Muscle of leg (tissue), 11 donors: ENCODE results near the gene RPP40. TPM values are rescaled to one million over a fixed set of nuclear protein-coding genes. Genes with fewer than 3 reads are reported as not detected.

Experiments used
- DNase-seq: peaks from one replicate; pipeline ENCODE4 v3.0.0; 2013
- H3K27ac ChIP-seq: one replicate; pipeline ENCODE4 v1.5.1; 2013; ENCODE audit warnings: mild to moderate bottlenecking, low read length, control low read depth
- H3K27me3 ChIP-seq: one replicate; pipeline ENCODE4 v1.6.1; 2013; ENCODE audit warnings: low read length; ENCODE audit not compliant: control insufficient read depth, insufficient read depth
- H3K36me3 ChIP-seq: one replicate; pipeline ENCODE4 v1.6.1; 2013; ENCODE audit warnings: low read length; ENCODE audit not compliant: control insufficient read depth, insufficient read depth
- H3K4me1 ChIP-seq: one replicate; pipeline ENCODE4 v1.6.1; 2013; ENCODE audit warnings: low read length; ENCODE audit not compliant: control insufficient read depth, insufficient read depth
- H3K4me3 ChIP-seq: one replicate; pipeline ENCODE4 v1.5.1; 2013; ENCODE audit warnings: low read length, control low read depth
- H3K9me3 ChIP-seq: replicated peaks from 2 replicates; pipeline ENCODE4 v1.6.1; 2013; ENCODE audit warnings: low read depth, low read length; ENCODE audit not compliant: control insufficient read depth
- WGBS: methylation state at CpG from one replicate; pipeline ENCODE4 v1.1.5; 2013; ENCODE audit warnings: missing lambda C conversion rate; ENCODE audit not compliant: insufficient coverage; 5-methylcytosine and 5-hydroxymethylcytosine counted together
- polyA plus RNA-seq, 8 donors: library from polyadenylated mRNA; unstranded; fragments of 120-200 nt; gene quantifications; one replicate each; pipeline versions ENCODE4 v1.2.1 to v1.2.3, GENCODE V29; 2013; ENCODE audit warnings: inconsistent platforms in 1 of 8, low replicate concordance in 1 of 8; ENCODE audit not compliant: insufficient read length in 8 of 8, insufficient read depth in 1 of 8
- total RNA-seq: library from RNA; stranded (reverse); fragments of 120-200 nt; gene quantifications from one replicate; pipeline ENCODE4 v1.2.4, GENCODE V29; 2013

Gene RPP40
- total and polyA plus RNA-seq, 9 donors = 10.0 to 17.2 (median 13.2) TPM

DNA sequence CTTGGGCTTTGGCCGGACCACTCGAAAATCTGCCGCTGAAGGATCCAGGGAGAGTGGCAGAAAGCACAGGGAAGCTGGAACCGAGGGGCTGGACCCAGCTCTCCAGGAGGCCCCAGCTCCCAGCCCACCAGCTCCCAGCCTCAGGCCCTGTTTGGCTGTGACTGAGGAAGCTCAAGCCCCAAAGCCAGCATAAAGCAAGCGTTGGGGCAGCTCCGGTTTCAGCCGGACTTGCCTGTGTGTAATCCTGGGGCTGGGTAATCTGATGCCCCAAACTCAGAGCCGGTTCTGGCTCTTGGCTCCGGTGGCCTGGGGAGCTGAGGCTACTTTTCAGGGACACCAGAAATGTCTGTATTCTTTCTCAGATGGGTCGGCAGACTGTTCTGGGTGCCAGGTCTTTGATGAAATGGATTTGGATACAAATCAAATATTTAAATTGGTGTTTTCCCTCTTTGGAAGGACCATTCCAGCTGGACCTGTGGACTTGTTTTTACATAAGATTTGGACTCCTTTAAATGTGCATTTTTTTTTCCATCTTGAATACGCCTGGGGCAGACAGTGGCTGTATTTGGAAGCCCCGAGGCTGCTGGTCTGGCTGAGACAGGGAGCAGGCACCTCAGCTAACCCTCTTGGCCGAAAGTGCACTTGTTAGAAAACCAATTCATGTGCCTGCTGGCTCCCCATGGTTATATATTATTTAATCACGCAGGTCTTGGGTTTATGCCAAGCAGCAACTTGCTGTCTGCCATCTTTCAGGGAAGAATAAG is 29.7 kb downstream of the RPP40 start:
- Histone ChIP-seq H3K4me3 (no peak overlapping the region), H3K27ac (peak overlapping the region; percentile 78), H3K9me3 (peaks cover 13% of the 10 kb centered on the region), H3K4me1 (peaks cover 35% of the 10 kb centered on the region), H3K36me3 (no peaks in the 10 kb centered on the region), H3K27me3 (no peaks in the 10 kb centered on the region)
- WGBS = 18% methylated on average over 13 of the region's 14 CpGs
- peak; percentile 95 for DNase-seq

DNA sequence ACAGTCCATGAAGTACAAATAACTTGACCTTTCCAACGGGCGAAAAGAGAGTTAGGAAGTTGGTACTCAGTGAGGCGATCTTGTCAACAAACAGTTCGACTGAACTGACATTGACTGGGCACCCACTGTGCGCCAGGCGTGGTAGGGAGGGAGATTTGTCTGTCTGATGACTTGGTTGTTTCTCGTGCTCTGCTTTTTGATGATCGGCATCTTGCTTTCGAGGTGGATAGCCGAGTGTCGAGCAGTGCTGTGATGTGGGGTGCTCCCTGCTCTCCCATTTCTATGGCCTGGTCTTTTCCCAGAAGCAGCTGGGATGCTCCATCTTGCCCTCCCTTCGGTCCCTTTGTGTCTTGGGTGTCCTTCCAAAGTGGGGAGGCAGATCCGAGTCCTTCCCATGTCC is 30.4 kb downstream of the RPP40 start:
- no peaks in the 10 kb centered on the region for H3K36me3 ChIP-seq
- no peak for DNase-seq
- WGBS = 93% methylated on average over 6 of the region's 13 CpGs

DNA sequence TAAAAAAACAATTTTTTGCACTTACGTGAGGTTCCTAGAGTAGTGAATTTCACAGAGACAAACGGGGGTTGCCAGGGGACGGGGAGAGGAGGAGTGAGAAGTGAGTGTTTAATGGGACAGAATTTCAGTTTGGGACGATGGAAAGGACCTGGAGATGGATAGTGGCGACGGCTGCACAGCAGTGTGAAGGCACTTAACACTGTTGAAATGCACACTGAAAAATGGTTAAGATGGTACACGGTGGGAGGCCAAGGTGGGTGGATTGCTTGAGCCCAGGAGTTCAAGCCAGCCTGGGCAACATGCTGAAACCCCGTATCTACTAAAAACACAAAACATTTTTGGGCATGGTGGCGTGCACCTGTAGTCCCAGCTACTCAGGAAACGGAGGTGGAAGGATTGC is 31.4 kb downstream of the RPP40 start:
- 91% methylated on average over 7 of the region's 10 CpGs for WGBS
- peaks cover 35% of the 10 kb centered on the region for H3K4me1 ChIP-seq

More for the DNA sequence above, 30.4 kb downstream of the RPP40 start:
- Histone ChIP-seq H3K9me3 (peaks cover 7% of the 10 kb centered on the region), H3K27me3 (no peaks in the 10 kb centered on the region), H3K4me3 (no peak overlapping the region), H3K27ac (peak overlapping the region; percentile 78), H3K4me1 (peaks cover 35% of the 10 kb centered on the region)

GRCh38 chr6:4971851-4972250 is 32.0 kb downstream of the RPP40 start:
- Histone ChIP-seq H3K36me3 (no peaks in the 10 kb centered on the region), H3K9me3 (no peaks in the 10 kb centered on the region), H3K4me1 (peaks cover 35% of the 10 kb centered on the region), H3K27me3 (no peaks in the 10 kb centered on the region), H3K4me3 (no peak overlapping the region), H3K27ac (no peak overlapping the region)
- no peak for DNase-seq
- 81% methylated on average over 7 of the region's 7 CpGs for WGBS

More for the DNA sequence above, 31.4 kb downstream of the RPP40 start:
- DNase-seq = no peak
- H3K36me3 ChIP-seq = no peaks in the 10 kb centered on the region
- H3K27ac ChIP-seq = no peak overlapping the region
- no peaks in the 10 kb centered on the region for H3K27me3 ChIP-seq
- H3K9me3 ChIP-seq = no peaks in the 10 kb centered on the region
- no peak overlapping the region for H3K4me3 ChIP-seq

- peak; percentile 32 for DNase-seq
- Histone ChIP-seq H3K27me3 (no peaks in the 10 kb centered on the region), H3K4me3 (no peak overlapping the region), H3K4me1 (peaks cover 35% of the 10 kb centered on the region), H3K9me3 (no peaks in the 10 kb centered on the region), H3K27ac (peak overlapping the region; percentile 37), H3K36me3 (no peaks in the 10 kb centered on the region)
- WGBS = 58% methylated on average over 5 of the region's 9 CpGs
These were observed 33.0 kb downstream of the RPP40 start for GRCh38 chr6:4970739-4971395.

GRCh38 chr6:4969609-4970285 is 34.1 kb downstream of the RPP40 start:
- 93% methylated on average over 2 of the region's 8 CpGs for WGBS
- H3K4me1 ChIP-seq = peaks cover 30% of the 10 kb centered on the region
- H3K27me3 ChIP-seq = no peaks in the 10 kb centered on the region
- DNase-seq = no peak
- no peak overlapping the region for H3K27ac ChIP-seq
- H3K36me3 ChIP-seq = no peaks in the 10 kb centered on the region
- H3K4me3 ChIP-seq = no peak overlapping the region
- no peaks in the 10 kb centered on the region for H3K9me3 ChIP-seq

- 57% methylated on average over 1 of the region's 5 CpGs for WGBS
- Histone ChIP-seq H3K27ac (no peak overlapping the region), H3K4me3 (no peak overlapping the region), H3K36me3 (no peaks in the 10 kb centered on the region), H3K9me3 (no peaks in the 10 kb centered on the region), H3K4me1 (peaks cover 15% of the 10 kb centered on the region), H3K27me3 (no peaks in the 10 kb centered on the region)
- DNase-seq = no peak
These were observed 36.4 kb downstream of the RPP40 start for GRCh38 chr6:4967301-4968030.

- 78% methylated on average over 3 of the region's 8 CpGs for WGBS
- Histone ChIP-seq H3K36me3 (no peaks in the 10 kb centered on the region), H3K27me3 (no peaks in the 10 kb centered on the region), H3K4me1 (peaks cover 12% of the 10 kb centered on the region), H3K27ac (no peak overlapping the region), H3K9me3 (no peaks in the 10 kb centered on the region), H3K4me3 (no peak overlapping the region)
- DNase-seq = no peak
These were observed 38.1 kb downstream of the RPP40 start for GRCh38 chr6:4965562-4966389.

- Histone ChIP-seq H3K9me3 (no peaks in the 10 kb centered on the region), H3K27me3 (no peaks in the 10 kb centered on the region), H3K36me3 (no peaks in the 10 kb centered on the region), H3K27ac (no peak overlapping the region), H3K4me3 (no peak overlapping the region), H3K4me1 (peaks cover 4% of the 10 kb centered on the region)
- 45% methylated on average over 14 of the region's 22 CpGs for WGBS
- DNase-seq = no peak
These were observed 38.9 kb downstream of the RPP40 start for GRCh38 chr6:4964675-4965561.
